Activated effector memory CD4-positive, alpha-beta T cell treated with Interleukin-2 at 50 U/mL for 16 hours (primary cell): ENCODE measurements around the gene RYR2.
"Not testable (repeated sequence)": the region's sequence is repeated elsewhere in the genome, so short reads cannot be mapped to it uniquely, and the experiment has no call there.

ENCODE experiments used
- DNase-seq: peaks from one replicate; pipeline ENCODE4 v3.0.0-alpha.2; 2020

RYR2 gene

GRCh38 chr1:237091691-237092090 is 49.7 kb downstream of the RYR2 start:
- DNase-seq, result no peak

GRCh38 chr1:237093691-237094090 is 51.7 kb downstream of the RYR2 start:
- no peak for DNase-seq

- DNase-seq, result no peak
Measured at GRCh38 chr1:237098541-237098940, 56.6 kb downstream of the RYR2 start.

- no peak for DNase-seq
Measured at GRCh38 chr1:237103021-237103420, 61.0 kb downstream of the RYR2 start.

- DNase-seq, result no peak
Measured at GRCh38 chr1:237104096-237104495, 62.1 kb downstream of the RYR2 start.

GRCh38 chr1:237105826-237106225 is 63.8 kb downstream of the RYR2 start:
- DNase-seq, result no peak

- no peak for DNase-seq
Measured at GRCh38 chr1:237108297-237109040, 66.5 kb downstream of the RYR2 start.

- DNase-seq, result no peak
Measured at GRCh38 chr1:237111807-237112206, 69.8 kb downstream of the RYR2 start.

GRCh38 chr1:237112663-237113062 is 70.7 kb downstream of the RYR2 start:
- no peak for DNase-seq

GRCh38 chr1:237115035-237115434 is 73.1 kb downstream of the RYR2 start:
- DNase-seq, result no peak

- DNase-seq, result no peak
Measured at GRCh38 chr1:237119091-237119490, 77.1 kb downstream of the RYR2 start.

GRCh38 chr1:237120683-237121082 is 78.7 kb downstream of the RYR2 start:
- DNase-seq, result no peak

GRCh38 chr1:237124856-237125462 is 83.0 kb downstream of the RYR2 start:
- DNase-seq, result no peak

GRCh38 chr1:237126180-237126579 is 84.2 kb downstream of the RYR2 start:
- no peak for DNase-seq

- not testable (repeated sequence) for DNase-seq
Measured at GRCh38 chr1:237127301-237127700, 85.3 kb downstream of the RYR2 start.

GRCh38 chr1:237133921-237134320 is 91.9 kb downstream of the RYR2 start:
- no peak for DNase-seq

- no peak for DNase-seq
Measured at GRCh38 chr1:237134929-237135328, 92.9 kb downstream of the RYR2 start.

- no peak for DNase-seq
Measured at GRCh38 chr1:237138551-237138950, 96.6 kb downstream of the RYR2 start.

GRCh38 chr1:237139732-237140131 is 97.7 kb downstream of the RYR2 start:
- no peak for DNase-seq

GRCh38 chr1:237140986-237141385 is 99.0 kb downstream of the RYR2 start:
- no peak for DNase-seq

- no peak for DNase-seq
Measured at GRCh38 chr1:237141502-237141901, 99.5 kb downstream of the RYR2 start.

- no peak for DNase-seq
Measured at GRCh38 chr1:237145379-237146135, 103.6 kb downstream of the RYR2 start.

GRCh38 chr1:237146241-237146640 is 104.3 kb downstream of the RYR2 start:
- DNase-seq, result no peak

- DNase-seq, result no peak
Measured at GRCh38 chr1:237149857-237150256, 107.9 kb downstream of the RYR2 start.
